Measurements from ENCODE around the gene GPC5.

Gene GPC5

GRCh38 chr13:92172191-92172590 is 773.8 kb downstream of the GPC5 start:
- TF ChIP-seq, protein P1, sequence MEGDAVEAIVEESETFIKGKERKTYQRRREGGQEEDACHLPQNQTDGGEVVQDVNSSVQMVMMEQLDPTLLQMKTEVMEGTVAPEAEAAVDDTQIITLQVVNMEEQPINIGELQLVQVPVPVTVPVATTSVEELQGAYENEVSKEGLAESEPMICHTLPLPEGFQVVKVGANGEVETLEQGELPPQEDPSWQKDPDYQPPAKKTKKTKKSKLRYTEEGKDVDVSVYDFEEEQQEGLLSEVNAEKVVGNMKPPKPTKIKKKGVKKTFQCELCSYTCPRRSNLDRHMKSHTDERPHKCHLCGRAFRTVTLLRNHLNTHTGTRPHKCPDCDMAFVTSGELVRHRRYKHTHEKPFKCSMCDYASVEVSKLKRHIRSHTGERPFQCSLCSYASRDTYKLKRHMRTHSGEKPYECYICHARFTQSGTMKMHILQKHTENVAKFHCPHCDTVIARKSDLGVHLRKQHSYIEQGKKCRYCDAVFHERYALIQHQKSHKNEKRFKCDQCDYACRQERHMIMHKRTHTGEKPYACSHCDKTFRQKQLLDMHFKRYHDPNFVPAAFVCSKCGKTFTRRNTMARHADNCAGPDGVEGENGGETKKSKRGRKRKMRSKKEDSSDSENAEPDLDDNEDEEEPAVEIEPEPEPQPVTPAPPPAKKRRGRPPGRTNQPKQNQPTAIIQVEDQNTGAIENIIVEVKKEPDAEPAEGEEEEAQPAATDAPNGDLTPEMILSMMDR (IDR thresholded peaks at IDR 0.05; ENCODE audit: low read depth, low read length) = no peak
- DNase-seq (ENCODE audit: low read depth in 2 of 2) = no peak

GRCh38 chr13:92173254-92173653 is 774.8 kb downstream of the GPC5 start:
- DNase-seq (ENCODE audit: low read depth in 2 of 2) = no peak
- H3K4me3 ChIP-seq (replicated peaks in 1 of 2; ENCODE audit: low read depth in 2 of 2, low read length in 2 of 2) = no peak overlapping the region
- TF ChIP-seq, protein P1 (IDR thresholded peaks at IDR 0.05; ENCODE audit: low read depth, low read length) = no peak

More at GRCh38 chr13:92172191-92172590, 773.8 kb downstream of the GPC5 start:
- H3K4me3 ChIP-seq (replicated peaks in 1 of 2; ENCODE audit: low read depth in 2 of 2, low read length in 2 of 2) = no peak overlapping the region

DNA sequence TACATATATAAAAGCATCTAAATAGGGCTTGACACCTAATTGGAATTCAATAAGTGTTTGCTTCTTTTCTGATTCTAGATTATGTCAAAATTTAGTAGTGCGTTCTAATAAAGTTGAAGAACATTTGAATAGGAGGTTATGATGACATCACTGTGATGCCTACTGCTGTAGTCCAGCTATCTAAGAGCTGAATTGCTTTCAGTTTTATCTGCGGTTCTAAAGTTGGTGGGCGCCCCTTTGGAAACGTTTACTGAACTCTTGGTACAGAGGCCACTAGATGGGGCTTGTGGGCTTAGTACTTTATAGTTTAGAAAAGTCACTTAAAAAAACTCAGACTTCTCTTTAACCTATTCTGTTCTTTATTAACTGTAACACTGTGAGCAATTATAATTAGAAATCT is 776.9 kb downstream of the GPC5 start:
- H3K4me3 ChIP-seq (replicated peaks in 1 of 2; ENCODE audit: low read depth in 2 of 2, low read length in 2 of 2) = no peak overlapping the region
- TF ChIP-seq, protein P1 (IDR thresholded peaks at IDR 0.05; ENCODE audit: low read depth, low read length) = peak; percentile 33
- peak; percentile 30 to 86 for DNase-seq (ENCODE audit: low read depth in 2 of 2)

- no peak for DNase-seq (ENCODE audit: low read depth in 2 of 2)
- TF ChIP-seq, protein P1 (IDR thresholded peaks at IDR 0.05; ENCODE audit: low read depth, low read length) = no peak
Observed at GRCh38 chr13:92177966-92178365, 779.5 kb downstream of the GPC5 start.

GRCh38 chr13:92179223-92179622 is 780.8 kb downstream of the GPC5 start:
- no peak for DNase-seq (ENCODE audit: low read depth in 2 of 2)
- H3K4me3 ChIP-seq (replicated peaks in 1 of 2; ENCODE audit: low read depth in 2 of 2, low read length in 2 of 2) = no peak overlapping the region
- TF ChIP-seq, protein P1 (IDR thresholded peaks at IDR 0.05; ENCODE audit: low read depth, low read length) = no peak

More at GRCh38 chr13:92177966-92178365, 779.5 kb downstream of the GPC5 start:
- no peak overlapping the region for H3K4me3 ChIP-seq (replicated peaks in 1 of 2; ENCODE audit: low read depth in 2 of 2, low read length in 2 of 2)

- TF ChIP-seq, protein P1 (IDR thresholded peaks at IDR 0.05; ENCODE audit: low read depth, low read length) = peak; percentile 77
- DNase-seq (ENCODE audit: low read depth in 2 of 2) = peak; percentile 49 to 63
- no peak overlapping the region for H3K4me3 ChIP-seq (replicated peaks in 1 of 2; ENCODE audit: low read depth in 2 of 2, low read length in 2 of 2)
Observed at GRCh38 chr13:92187378-92187989, 789.1 kb downstream of the GPC5 start.

DNA sequence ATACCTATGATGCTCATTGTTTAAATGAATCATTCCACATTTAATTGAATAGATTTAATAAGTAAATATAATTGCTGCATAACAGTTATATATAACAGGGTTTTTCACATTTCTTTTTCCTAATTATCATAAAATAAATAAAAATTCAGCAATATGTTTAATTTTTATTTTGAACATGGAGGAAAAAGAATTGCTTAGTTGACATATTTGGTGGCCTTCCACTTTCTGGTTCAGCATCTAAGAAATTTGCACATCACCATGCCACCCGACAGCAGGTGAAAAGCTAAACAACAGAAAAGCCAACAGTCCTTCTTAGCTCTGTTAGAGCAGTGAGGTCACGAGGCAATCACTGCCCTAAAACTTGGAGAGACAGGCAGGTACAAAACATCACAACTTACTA is 790.2 kb downstream of the GPC5 start:
- TF ChIP-seq, protein P1 (IDR thresholded peaks at IDR 0.05; ENCODE audit: low read depth, low read length) = no peak
- no peak overlapping the region for H3K4me3 ChIP-seq (replicated peaks in 1 of 2; ENCODE audit: low read depth in 2 of 2, low read length in 2 of 2)
- no peak for DNase-seq (ENCODE audit: low read depth in 2 of 2)

Data from cardiac fibroblast (primary cell).